Rectal smooth muscle tissue (tissue), 1 donor: Measurements from ENCODE around the gene NTN3.
A peak's percentile ranks its signal among the peaks of the same experiment; 100 is the strongest.
"Not testable (repeated sequence)": the region's sequence is repeated elsewhere in the genome, so short reads cannot be mapped to it uniquely, and the experiment has no call there.

Source experiments
- H3K27ac ChIP-seq: one replicate; pipeline ENCODE4 v1.7.0; 2013; ENCODE audit warnings: low read depth, low read length, inconsistent platforms
- H3K27me3 ChIP-seq: one replicate; pipeline ENCODE4 v1.7.0; 2013; ENCODE audit warnings: low read length; ENCODE audit not compliant: control insufficient read depth, insufficient read depth
- H3K36me3 ChIP-seq: one replicate; pipeline ENCODE4 v1.7.0; 2013; ENCODE audit warnings: low read length; ENCODE audit not compliant: control insufficient read depth, insufficient read depth
- H3K4me1 ChIP-seq: one replicate; pipeline ENCODE4 v1.7.0; 2013; ENCODE audit warnings: low read length; ENCODE audit not compliant: control insufficient read depth, insufficient read depth
- H3K4me3 ChIP-seq: one replicate; pipeline ENCODE4 v1.7.0; 2013; ENCODE audit warnings: low read length
- H3K9ac ChIP-seq: one replicate; pipeline ENCODE4 v1.7.0; 2013; ENCODE audit warnings: low read length

The NTN3 gene

DNA sequence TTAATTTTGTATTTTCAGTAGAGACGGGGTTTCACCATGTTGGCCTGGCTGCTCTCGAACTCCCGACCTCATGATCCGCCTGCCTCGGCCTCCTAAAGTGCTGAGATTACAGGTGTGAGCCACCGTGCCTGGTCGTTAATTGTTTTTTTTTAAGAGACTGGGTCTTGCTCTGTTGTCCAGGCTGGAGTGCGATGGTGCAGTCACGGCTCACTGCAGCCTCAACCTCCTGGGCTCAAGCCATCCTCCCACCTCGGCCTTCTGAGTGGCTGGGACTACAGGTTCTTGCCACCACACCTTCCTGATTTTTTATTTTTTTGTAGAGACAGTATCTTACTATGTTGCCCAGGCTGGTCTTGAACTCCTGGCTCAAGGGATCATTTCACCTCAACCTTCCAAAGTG is 8.9 kb downstream of the NTN3 start:
- H3K27me3 ChIP-seq, H3K9ac ChIP-seq, H3K27ac ChIP-seq, H3K4me3 ChIP-seq, H3K36me3 ChIP-seq: not testable (repeated sequence)
- H3K4me1 ChIP-seq, result peaks cover 12% of the 10 kb centered on the region

DNA sequence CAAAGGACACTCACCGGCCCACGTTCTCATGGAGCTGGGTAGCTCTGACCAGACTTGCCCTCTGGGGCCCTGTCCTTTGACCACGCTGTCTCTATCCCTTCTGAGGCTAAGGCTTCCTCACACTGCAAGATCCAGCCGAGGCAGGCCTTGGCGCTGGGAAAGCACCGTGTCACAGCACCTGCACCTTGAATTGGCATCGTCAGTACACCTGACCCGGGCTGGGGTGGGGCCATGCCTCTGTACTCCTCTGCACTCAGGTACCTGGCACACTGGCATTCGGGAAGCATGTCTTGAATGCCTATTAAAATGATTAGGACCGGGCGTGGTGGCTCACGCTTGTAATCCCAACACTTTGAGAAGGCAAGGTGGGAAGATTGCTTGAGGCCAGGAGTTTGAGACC is 9.9 kb downstream of the NTN3 start:
- Histone ChIP-seq H3K27ac (no peak overlapping the region), H3K27me3 (no peaks in the 10 kb centered on the region), H3K9ac (no peak overlapping the region), H3K4me1 (peaks cover 12% of the 10 kb centered on the region), H3K36me3 (no peaks in the 10 kb centered on the region), H3K4me3 (no peak overlapping the region)

DNA sequence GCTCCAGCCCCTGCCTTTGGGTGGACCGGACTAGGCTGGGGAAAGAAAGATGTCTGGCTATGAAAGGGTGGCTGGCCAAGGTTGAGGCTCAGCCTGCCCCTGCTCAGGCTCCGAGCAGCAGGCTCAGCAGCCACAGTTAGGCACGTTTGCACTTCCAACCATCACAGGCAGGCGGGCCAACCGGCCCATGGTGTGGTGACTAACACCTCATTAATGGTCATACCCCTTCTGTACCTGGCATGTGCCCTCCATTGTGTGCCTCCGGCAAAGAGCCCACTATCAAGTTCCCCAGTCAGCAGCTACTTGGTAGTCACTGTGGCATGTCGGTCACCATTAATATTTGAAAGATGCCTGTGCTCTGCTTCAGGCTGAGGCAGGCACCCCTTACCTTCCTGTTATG is 10.6 kb downstream of the NTN3 start:
- H3K27me3 ChIP-seq, result no peaks in the 10 kb centered on the region
- H3K36me3 ChIP-seq, result no peaks in the 10 kb centered on the region
- no peak overlapping the region for H3K27ac ChIP-seq
- H3K4me1 ChIP-seq, result peaks cover 12% of the 10 kb centered on the region
- no peak overlapping the region for H3K4me3 ChIP-seq
- H3K9ac ChIP-seq, result no peak overlapping the region

DNA sequence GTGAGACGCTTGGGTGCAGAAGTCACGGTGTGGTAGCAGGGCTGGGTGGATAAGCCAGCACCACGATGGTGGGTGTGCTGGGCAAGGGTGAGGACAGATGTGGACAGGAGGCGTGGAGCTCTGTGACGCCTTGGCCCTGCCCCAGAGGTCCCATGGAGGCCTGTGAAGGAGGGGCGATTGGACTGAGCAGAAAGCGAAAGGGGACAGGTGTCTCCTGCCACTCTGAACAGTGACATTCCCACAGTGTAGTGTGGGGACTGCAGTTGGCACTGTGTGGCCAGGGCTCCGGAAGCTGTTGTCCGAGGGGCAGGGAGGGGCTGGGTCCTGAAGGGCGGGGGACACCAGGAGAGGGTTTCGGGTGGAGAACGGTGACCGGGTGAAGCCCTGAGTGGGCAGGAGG is 11.2 kb downstream of the NTN3 start:
- Histone ChIP-seq H3K27ac (peak overlapping the region; percentile 86), H3K9ac (no peak overlapping the region), H3K27me3 (no peaks in the 10 kb centered on the region), H3K36me3 (no peaks in the 10 kb centered on the region), H3K4me1 (peaks cover 12% of the 10 kb centered on the region), H3K4me3 (no peak overlapping the region)

DNA sequence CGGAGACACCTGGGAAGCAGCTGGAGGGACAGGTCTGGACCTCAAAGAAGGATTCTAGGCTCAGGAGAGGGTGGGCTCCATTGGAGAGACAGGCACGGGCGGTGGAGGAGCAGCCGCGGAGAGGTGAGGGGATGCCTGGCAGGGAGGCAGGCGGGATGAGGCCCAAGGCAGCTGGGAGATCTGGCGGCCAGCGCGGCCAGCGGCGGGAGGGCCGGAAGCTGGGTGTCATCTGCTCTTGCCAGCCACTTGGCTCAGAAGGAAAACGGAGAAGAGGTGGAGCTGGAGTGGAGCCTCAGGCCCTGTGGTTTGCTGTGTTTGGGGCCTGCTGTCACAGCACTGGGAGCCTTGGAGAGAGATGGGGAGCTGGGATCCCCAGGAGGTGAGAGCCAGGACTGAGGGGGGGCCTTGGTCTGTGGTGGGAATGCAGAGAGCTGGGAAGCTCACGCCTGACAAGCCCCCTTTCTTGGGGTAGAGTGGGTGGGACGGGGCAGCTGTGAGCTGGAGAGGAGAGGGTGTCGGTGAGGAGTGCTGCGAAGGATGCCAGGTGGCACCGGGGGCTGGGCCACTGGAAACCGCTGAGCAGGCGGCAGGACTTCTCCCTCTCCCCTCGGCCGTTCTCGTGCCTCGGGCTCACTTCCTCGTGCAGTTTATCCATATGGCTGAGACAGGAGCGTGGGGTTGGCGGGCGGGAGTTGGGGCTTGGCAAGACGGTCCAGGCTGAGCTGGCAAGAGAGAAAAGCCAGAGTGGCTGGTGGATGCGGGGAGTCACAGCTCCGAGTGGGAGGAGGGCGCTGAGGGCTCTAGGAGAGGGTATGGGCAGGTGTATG is 11.8 kb downstream of the NTN3 start:
- Histone ChIP-seq H3K27ac (peak overlapping the region; percentile 86), H3K4me3 (peak overlapping the region; percentile 46), H3K9ac (peak overlapping the region; percentile 46), H3K4me1 (peaks cover 12% of the 10 kb centered on the region), H3K27me3 (no peaks in the 10 kb centered on the region), H3K36me3 (no peaks in the 10 kb centered on the region)

DNA sequence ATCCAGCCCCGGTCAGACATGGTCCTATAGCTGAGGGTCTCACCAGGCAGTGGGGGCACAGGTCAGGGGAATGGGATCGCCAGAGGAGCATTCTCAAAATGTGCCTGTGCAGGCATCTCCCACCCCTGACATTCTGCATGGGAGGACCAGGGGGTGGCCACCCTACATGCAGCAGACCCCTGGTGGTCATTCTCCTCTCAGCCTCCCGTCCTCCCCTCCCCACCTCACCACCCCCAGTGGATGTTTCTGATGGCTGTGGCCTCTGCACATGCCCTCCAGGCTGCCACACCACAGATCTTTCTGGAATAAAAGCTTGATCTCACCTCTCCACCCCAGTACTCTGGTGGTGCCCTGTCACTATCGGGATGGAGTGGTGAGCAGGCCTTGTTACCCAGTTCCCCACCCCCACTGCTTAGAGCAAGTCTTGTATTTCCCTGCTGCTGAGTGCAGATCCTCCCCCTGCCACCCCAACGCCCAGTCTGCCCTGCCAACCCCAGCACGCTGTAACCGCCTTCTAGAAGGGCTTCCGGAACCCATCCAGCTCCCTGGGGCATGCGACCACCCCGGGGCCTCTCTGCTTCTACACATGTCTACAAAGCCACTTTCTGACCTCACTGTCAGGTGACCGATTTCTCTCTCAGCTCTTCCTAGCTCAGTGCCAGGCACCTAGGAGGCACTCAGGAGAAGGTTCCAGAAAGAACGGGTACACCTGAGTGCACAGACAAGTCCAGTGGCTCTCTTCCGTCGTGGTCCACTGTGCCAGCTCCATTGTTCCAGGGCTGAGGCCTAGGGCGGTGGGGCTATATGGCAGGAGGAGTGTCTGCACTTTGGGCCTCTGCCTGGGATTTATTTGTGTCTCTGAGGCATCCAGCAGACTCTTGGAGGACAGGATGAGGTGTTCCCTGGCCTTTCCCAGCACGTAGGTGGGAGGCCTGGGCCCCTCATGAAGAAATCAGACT is 13.1 kb downstream of the NTN3 start:
- Histone ChIP-seq H3K9ac (no peak overlapping the region), H3K27me3 (no peaks in the 10 kb centered on the region), H3K4me3 (no peak overlapping the region), H3K36me3 (no peaks in the 10 kb centered on the region), H3K4me1 (peaks cover 12% of the 10 kb centered on the region), H3K27ac (peak overlapping the region; percentile 86)

DNA sequence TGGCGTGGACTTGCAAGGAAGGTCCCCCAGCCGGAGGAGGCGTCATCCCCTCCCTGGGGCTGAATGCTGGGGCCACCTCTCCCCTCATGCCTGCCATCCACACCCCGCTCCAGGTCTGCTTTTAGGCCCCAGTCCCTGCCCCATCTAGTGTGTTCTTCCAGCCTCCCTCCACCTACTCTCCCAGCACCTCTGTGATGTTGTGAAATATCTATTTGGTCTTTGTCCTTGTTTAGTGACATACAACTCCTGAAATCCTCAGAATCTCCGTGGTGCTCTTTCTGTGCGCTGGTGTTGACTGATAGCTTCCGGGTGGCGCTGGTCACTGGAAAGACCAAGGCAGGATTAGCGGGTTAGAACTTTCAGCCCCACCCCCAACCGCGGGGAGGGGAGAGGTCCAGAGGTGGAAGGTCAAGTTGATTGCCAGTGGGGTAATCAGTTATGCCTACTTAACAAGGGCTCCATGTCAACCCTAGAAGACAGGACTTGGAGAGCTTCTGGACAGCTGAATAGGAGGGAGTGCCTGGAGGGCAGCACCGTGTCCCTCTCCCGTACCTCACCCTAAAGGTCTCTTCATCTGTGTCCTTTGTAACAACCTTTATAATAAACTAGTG is 13.9 kb downstream of the NTN3 start:
- H3K4me1 ChIP-seq, result peaks cover 12% of the 10 kb centered on the region
- H3K27ac ChIP-seq, result no peak overlapping the region

DNA sequence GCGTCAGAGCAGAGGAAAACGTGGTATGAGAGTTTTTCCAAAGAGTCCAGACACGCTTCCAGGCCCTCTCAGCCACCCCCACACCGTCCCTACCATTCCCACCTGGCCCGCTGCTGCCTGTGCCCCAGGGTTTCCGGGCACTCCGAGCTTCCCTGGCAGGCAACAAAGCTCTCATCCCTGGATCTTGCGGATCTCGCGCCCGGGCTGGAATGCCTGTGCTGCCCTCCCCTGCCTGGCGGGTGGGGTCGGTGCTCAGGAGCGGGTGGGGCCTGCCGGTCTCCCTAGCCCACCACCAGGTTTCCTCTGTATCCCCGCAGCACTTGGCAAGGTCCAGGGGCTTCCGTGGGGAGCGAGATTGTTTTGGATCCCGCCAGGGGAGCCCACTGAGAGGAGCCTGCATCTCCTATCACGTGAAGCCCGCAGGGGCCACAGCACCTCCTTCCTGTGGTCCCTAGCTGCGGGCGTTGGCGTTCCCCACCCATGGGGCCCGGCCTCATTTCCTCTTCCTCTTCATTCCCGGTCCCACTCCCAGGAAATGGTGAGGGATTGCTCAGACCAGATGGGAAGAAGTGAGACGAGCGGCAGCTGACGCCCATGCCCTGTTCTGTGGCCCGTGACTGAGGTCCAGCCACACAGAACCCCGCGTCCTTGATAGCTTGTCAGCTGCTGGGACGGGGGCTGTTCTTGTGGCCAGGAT is 14.9 kb downstream of the NTN3 start:
- Histone ChIP-seq H3K4me3 (no peak overlapping the region), H3K36me3 (no peaks in the 10 kb centered on the region), H3K4me1 (peaks cover 12% of the 10 kb centered on the region), H3K27ac (no peak overlapping the region), H3K27me3 (no peaks in the 10 kb centered on the region), H3K9ac (no peak overlapping the region)

More for the DNA sequence above, 13.9 kb downstream of the NTN3 start:
- no peaks in the 10 kb centered on the region for H3K27me3 ChIP-seq
- no peak overlapping the region for H3K9ac ChIP-seq
- H3K4me3 ChIP-seq, result no peak overlapping the region
- H3K36me3 ChIP-seq, result no peaks in the 10 kb centered on the region

DNA sequence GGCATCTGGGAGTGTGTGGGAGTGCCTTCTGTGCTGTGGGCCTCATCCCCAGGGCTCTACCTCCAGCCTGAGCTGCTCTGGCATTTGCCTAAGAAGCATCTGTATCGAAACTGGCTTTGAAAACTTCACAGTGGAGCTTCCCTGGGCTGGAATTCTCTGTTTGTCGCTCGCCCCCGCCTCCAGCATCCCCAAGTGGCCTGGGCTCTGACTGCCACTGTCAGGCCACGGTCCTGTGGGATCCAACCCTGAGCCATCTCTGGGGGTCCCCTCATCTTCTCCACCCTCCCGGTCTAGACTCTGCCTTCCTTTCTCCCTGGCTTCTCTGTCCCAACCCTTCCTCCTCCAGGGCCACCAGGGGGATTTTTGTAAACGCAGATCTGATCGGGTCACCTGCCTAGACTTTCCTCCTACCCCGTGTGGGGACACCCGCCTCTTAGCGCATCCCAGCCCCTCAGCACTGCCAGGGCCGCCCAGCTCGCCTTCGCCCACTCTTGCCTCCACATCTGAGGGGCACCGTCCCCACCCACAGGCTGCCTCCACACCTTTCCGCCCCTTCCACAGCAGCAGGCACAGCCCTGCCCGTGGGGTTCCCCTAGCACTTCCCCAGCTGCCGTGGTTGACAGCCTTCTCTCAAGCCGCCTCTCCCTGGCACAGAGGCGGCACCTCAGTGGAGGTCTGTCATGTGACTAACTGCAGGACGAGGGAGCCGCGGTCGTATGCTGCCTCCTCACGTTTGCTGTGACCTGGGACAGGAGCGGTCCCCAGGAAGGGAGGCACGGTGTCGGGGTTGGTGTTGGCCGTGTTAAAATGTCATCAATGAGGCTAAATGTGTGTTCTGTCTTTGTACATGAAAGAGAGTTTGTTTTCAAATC is 15.8 kb downstream of the NTN3 start:
- Histone ChIP-seq H3K36me3 (no peaks in the 10 kb centered on the region), H3K27ac (no peak overlapping the region), H3K4me3 (no peak overlapping the region), H3K4me1 (peaks cover 12% of the 10 kb centered on the region), H3K9ac (no peak overlapping the region), H3K27me3 (no peaks in the 10 kb centered on the region)

DNA sequence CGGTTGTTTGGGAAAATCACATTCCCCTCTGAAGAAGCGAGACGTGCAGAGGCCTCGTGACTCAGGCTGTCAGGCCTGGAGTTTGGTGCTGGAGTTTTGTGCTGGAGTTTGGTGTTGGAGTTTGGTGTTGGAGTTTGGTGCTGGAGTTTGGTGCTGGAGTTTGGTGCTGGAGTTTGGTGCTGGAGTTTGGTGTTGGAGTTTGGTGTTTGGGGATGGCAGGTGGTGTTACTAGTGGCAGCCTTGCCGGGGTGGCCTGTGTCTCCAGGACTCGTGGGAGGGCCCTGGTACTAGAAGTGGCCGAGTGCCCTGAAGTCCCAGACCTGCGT is 16.4 kb downstream of the NTN3 start:
- H3K36me3 ChIP-seq, result no peaks in the 10 kb centered on the region
- H3K4me1 ChIP-seq, result peaks cover 12% of the 10 kb centered on the region
- no peak overlapping the region for H3K27ac ChIP-seq
- H3K9ac ChIP-seq, result no peak overlapping the region
- H3K4me3 ChIP-seq, result no peak overlapping the region
- no peaks in the 10 kb centered on the region for H3K27me3 ChIP-seq

DNA sequence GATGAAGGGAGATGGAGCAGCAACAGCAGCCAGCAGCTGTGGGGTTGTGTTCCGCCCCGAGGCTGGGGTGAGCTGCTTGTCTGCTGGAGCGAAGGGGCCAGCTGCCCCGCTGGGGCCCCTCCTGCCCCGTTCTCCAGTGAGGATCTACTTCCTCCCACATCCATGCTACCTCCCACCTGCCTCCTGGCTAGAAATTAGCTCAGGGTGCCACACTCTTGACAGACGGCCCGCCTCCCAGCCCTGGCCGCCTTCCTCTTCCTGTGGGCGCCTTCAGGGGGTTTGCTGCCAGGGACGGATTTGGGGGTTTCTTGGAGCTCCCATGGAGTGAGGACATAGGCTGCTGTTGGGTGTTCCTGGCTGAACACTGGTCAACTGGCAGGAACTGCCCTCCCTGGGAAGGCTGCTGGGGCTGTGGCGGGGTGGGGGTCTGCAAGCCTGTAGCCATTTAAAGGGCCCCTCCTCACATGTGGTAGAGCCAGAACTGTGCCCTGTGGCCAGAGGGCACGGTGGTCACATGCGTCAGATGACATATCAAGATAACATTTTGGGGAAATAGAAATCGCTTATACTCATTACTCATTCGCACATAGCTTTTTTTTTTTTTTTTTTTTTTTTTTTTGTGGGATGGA is 16.9 kb downstream of the NTN3 start:
- no peak overlapping the region for H3K27ac ChIP-seq
- no peaks in the 10 kb centered on the region for H3K36me3 ChIP-seq
- peaks cover 10% of the 10 kb centered on the region for H3K4me1 ChIP-seq
- H3K9ac ChIP-seq, result no peak overlapping the region
- no peak overlapping the region for H3K4me3 ChIP-seq
- no peaks in the 10 kb centered on the region for H3K27me3 ChIP-seq
